Stimulated activated CD8-positive, alpha-beta memory T cell treated with anti-CD3 and anti-CD28 coated beads, Interleukin-12 subunit alpha, Interleukin-12 subunit beta, amount 100 ng/mL, for 1 hour (primary cell): ENCODE measurements around the gene NTN5.
"Not testable (repeated sequence)": the region's sequence is repeated elsewhere in the genome, so short reads cannot be mapped to it uniquely, and the experiment has no call there.

ENCODE experiments used
- DNase-seq: peaks from one replicate; pipeline ENCODE4 v3.0.0-alpha.2; 2020; ENCODE audit warnings: low read depth

Gene NTN5, protein sequence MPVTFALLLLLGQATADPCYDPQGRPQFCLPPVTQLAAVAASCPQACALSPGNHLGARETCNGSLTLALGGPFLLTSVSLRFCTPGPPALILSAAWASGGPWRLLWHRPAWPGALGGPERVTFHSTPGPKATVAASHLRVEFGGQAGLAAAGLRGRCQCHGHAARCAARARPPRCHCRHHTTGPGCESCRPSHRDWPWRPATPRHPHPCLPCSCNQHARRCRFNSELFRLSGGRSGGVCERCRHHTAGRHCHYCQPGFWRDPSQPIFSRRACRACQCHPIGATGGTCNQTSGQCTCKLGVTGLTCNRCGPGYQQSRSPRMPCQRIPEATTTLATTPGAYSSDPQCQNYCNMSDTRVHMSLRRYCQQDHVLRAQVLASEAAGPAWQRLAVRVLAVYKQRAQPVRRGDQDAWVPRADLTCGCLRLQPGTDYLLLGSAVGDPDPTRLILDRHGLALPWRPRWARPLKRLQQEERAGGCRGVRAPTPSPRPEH

GRCh38 chr19:48672994-48673393 is at the start of gene NTN5:
NTN5 (minus strand) TSS chr19:48673017; CDS start chr19:48670986, 2,031 bp downstream.
- DNase-seq, result no peak

- no peak for DNase-seq
These were observed 49.4 kb upstream of the NTN5 start for GRCh38 chr19:48722196-48722708.

GRCh38 chr19:48720613-48721296 is 47.9 kb upstream of the NTN5 start:
- DNase-seq, result peak; percentile 82

DNA sequence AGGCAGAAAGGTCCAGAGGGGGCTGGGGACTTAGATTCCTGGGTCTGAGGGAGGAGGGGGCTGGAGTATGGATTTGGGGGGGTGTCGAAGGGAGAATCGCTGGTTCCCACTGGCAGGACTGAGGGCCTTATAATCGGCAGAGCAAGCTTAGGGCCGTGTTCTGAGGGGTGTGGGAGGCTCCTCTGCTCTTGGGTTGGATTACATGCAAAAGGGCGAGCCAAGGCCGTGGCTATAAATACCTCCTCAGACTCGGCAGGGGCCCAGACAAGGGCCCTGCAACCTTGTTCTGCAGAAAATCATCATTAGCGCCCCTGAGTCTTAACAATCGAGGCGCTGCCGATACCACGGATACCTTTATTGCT is 47.4 kb upstream of the NTN5 start:
- no peak for DNase-seq

DNA sequence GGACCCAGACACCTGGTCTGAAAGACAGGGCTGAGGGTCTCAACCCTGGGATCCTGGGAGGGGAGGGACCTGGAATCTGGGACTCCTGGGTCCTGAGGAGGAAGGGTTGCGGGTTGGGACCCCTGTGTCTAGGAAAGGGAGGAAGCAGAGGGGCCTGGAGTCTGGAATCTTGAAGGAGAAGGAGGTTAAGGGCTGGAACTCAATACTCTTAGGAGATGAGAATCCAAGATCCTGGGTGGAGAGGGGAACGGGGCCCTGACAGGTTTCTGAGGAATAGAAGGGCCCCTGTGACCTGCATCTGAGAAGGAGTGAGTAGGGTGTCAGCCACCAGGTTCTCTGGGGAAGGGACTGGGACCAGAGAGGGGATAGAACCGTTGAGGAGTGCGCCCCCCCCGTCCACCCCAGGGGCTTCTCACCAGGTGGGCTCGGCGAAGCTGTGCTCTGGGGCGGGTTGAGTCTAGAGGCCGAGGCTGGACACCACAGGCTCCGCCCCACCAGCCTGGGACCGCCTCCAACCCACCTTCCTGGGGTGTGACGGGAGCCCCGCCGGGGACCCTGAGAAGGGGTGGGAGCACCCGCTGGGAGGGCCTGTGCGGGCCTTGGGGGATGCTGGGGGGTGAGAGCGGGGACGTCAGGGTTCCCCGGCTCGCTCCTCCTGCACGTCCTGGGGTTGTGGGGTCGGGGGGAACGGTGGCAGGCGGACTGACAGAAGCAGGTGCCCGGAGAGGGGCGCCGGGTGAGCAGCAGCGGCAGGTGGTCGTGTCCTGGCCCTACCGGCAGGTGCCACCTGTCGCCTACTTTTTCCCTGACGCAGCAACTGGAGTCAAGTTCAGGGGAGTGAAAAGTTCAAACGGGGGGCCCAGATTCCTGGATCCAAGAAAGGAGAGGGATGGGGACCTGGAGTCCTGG is 46.7 kb upstream of the NTN5 start, which contains the start of gene MAMSTR:
Gene MAMSTR, minus strand, starts transcription at position 463 of the 909 bp plus-strand sequence. CDS start 694 bp downstream, outside the sequence.
- no peak for DNase-seq

DNA sequence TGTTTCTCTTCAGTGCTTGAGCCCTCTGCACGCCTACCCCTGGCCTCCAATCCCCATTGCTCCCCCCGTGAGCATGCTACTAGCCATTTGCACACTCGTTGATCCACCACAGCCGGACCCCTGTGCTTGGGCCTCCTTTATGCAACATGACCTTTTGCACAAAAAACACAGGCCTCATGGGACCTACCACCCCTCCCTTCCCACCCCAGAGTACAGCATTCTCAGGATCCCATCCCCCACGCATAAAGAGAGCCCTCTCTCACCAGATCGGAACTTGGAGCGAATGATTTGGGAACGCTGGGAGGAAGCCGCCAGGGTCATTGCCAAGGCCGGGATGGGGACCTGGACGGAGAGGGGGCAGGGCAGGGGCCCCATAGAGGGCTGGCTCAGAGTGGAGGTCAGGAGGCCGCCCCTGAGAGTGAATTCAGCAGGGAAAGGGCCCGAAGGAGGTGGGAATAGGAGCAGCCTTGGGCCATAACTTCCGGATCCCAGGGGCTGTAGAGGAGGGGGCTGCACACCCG is 46.0 kb upstream of the NTN5 start:
- no peak for DNase-seq

- not testable (repeated sequence) for DNase-seq
These were observed 45.3 kb upstream of the NTN5 start for GRCh38 chr19:48718106-48718505.

DNA sequence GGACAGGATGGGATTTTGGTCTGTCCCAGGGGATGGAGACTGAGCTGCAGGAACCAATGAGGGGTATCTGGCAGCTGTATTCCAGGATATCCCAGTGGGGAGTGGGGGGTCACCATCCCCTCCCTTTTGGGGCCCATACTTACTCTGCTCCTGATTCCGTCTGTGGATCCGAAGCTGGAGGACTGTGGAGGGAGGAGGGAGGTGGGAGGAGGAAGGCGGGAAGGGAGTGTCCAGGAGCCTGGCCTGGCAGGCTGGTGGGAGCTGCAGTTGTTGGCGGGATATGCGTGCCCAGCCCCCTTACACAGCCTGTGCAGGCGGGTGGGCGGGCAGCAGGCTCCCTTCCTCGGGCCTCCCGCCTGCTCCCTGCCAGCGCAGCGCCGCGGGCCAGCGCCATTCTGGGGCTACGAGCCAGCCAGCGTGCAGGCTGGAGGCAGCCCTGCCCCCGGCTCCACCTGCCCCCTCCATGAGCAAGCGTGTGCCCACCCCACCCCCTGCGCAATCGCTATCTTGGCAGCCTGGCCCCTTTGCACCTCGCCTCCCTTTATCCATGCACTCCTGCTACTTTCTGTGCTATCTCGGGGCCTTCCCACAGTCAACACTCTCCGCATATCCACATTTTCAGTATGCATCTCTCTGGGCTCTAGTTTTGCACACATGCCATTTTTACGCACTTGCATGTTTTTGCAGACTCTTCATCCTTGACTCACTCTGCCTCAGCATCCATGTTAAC is 43.9 kb upstream of the NTN5 start:
- DNase-seq, result no peak

GRCh38 chr19:48715681-48716171 is 42.9 kb upstream of the NTN5 start:
- DNase-seq, result no peak

DNA sequence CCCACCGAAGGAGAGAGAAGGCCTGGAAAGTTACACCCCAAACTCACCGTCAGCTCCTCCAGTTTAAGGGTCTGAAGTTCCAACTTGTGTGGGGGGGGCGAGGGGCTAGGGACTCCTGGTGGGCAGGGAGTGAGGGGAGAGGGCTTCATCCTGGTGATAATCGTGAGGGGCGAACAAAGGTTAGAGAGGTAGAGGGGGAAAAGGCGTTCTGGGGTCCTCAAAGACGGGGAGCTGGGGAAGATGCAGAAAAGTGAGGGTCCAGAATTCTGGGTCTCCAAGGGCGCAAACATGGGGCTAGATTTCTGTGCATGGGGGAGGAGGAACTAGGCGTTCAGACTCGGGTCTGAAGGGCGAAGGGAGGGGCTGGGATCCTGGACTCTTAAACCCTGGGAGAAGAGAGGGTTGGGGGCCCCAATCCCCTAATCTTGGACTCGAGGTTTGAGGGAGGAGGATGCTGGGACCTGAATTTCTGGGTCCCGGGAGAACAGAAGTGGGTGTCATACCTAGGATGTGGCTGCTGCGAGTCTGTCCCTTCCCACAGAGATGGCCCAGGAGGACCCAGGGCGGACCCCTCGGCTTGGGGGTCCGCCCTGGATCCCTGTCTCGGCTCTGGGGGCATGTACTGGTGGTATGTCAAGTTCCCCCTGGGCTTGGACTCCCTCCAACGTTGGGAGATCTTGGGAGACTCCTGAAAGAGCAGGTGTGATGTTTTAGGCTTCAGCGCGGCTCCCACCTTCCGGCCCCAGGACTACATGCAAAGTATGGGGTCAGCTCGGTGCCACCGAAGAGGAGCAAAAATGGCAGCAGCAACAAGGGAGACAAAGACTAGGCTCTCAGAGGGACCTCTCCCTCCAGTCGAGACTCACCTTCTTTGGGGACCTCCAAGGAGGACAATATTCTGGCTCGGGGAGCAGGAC is 42.2 kb upstream of the NTN5 start:
- no peak for DNase-seq

GRCh38 chr19:48713864-48714755 is 41.3 kb upstream of the NTN5 start:
- DNase-seq, result peak; percentile 92

- no peak for DNase-seq
These were observed 40.4 kb upstream of the NTN5 start for GRCh38 chr19:48713041-48713863.

- DNase-seq, result no peak
These were observed 38.4 kb upstream of the NTN5 start for GRCh38 chr19:48711106-48711662.

- no peak for DNase-seq
These were observed 35.7 kb upstream of the NTN5 start for GRCh38 chr19:48708471-48708870.

DNA sequence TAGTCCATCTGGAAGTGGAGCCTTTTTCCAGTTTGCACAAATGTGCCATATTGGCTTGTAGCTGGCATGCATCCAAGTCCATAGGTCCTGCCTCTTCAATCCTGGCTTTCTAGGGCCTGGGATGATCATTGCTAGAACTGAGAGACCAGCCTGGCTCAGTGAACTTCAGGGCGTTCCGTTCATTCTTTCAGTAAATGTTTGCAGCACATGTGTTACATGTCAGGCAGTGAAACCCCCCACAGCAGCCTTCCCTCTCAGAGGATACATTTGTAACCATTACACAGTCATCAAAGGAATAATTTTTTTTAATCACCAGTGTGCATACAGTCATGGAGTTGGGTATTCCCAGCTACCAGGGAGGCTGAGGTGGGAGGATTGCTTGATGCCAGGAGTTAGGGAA is 32.6 kb upstream of the NTN5 start:
- no peak for DNase-seq

GRCh38 chr19:48703316-48703715 is 30.5 kb upstream of the NTN5 start:
- DNase-seq, result no peak

DNA sequence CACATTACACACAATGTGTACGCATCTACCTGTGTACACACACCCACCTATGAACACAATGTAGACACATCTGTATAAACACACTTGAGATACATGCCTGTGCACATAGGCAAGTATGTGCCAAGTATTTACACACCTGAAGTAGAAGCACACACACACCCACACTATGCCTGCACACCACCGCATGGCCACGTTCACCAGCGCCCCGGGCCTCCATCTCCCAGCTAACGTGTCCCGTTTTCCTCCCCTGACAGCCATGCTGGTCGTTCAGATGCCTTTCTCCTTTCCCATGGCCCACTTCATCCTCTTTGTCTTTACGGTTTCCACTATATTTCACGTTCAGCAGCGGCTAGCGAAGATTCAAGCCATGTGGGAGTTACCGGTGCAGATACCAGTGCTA is 29.9 kb upstream of the NTN5 start:
- DNase-seq, result no peak
